Endothelial cell of umbilical vein (primary cell): ENCODE data around the gene GIMAP8.

Experiments used
- CTCF ChIP-seq, 2 donors: IDR thresholded peaks; 1 replicate in 1 of 2; 2 replicates in 1 of 2; pipeline ENCODE4 v1.5.1; 2011; ENCODE audit warnings: low read length in 2 of 2, mild to moderate bottlenecking in 2 of 2, moderate library complexity in 2 of 2, control low read depth in 1 of 2, inconsistent platforms in 1 of 2, low read depth in 1 of 2; ENCODE audit not compliant: insufficient read depth in 1 of 2; ENCODE audit errors: extremely low read depth in 1 of 2
- EZH2 ChIP-seq: IDR thresholded peaks from 2 replicates; pipeline ENCODE4 v1.6.1; 2012; ENCODE audit warnings: borderline replicate concordance, low read depth, mild to moderate bottlenecking, moderate library complexity, low read length, inconsistent platforms; ENCODE audit not compliant: severe bottlenecking
- POLR2A ChIP-seq: IDR thresholded peaks from 2 replicates; pipeline ENCODE4 v1.6.1; 2012; ENCODE audit warnings: low read depth, mild to moderate bottlenecking, control low read depth, low read length
- POLR2AphosphoS5 ChIP-seq: IDR thresholded peaks from 2 replicates; pipeline ENCODE4 v1.6.1; 2012; ENCODE audit warnings: low read depth, mild to moderate bottlenecking, control low read depth, low read length, moderate library complexity; ENCODE audit not compliant: insufficient read depth

DNA sequence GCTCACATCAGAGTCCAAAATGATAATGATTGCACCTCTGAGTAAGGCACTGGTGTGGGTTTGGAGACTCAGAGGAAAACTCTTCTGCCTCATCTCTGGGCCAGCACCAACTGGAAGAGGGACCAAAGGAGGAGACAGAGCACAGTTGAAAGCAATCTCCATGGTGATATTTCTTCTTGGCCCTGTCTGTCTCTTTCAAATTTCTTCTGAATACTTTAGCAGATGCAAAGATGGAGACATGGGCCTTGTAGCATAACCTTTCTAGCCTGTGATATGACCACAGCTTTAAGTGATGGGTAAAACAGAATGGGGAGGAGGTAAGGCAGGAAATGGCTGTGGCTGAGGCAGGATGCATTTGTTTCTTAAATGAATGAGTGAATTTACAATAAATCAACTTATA is 52.1 kb downstream of the GIMAP8 start:
- TF ChIP-seq EZH2 (no peak), CTCF (IDR thresholded peaks at IDR 0.05; ENCODE audit: extremely low read depth in 1 of 2, insufficient read depth in 1 of 2, low read depth in 1 of 2, low read length in 2 of 2) (no peak), POLR2A (no peak), POLR2AphosphoS5 (no peak)
